Measurements from ENCODE around the gene CCK.
"Not testable (repeated sequence)": the region's sequence is repeated elsewhere in the genome, so short reads cannot be mapped to it uniquely, and the experiment has no call there.

CCK gene

GRCh38 chr3:42266085-42266484 is at the start of gene CCK:
Gene CCK, minus strand, starts transcription at chr3:42266185. Its CDS starts 2,555 bp downstream, at chr3:42263630.
- DNase-seq, result no peak

- DNase-seq, result no peak
Measured at GRCh38 chr3:42314411-42314810, 48.4 kb upstream of the CCK start.

GRCh38 chr3:42308651-42309050 is 42.7 kb upstream of the CCK start:
- no peak for DNase-seq

- no peak for DNase-seq
Measured at GRCh38 chr3:42306499-42306898, 40.5 kb upstream of the CCK start.

GRCh38 chr3:42302924-42303634 is 37.1 kb upstream of the CCK start:
- no peak for DNase-seq

- DNase-seq, result no peak
Measured at GRCh38 chr3:42301446-42302175, 35.6 kb upstream of the CCK start.

- DNase-seq, result no peak
Measured at GRCh38 chr3:42300778-42301177, 34.8 kb upstream of the CCK start.

- DNase-seq, result no peak
Measured at GRCh38 chr3:42300013-42300412, 34.0 kb upstream of the CCK start.

GRCh38 chr3:42298259-42298658 is 32.3 kb upstream of the CCK start:
- DNase-seq, result no peak

- DNase-seq, result no peak
Measured at GRCh38 chr3:42292009-42292408, 26.0 kb upstream of the CCK start.

GRCh38 chr3:42290966-42291714 is 25.2 kb upstream of the CCK start:
- no peak for DNase-seq

GRCh38 chr3:42289026-42289425 is 23.0 kb upstream of the CCK start:
- DNase-seq, result peak in 1 of 2 experiments; percentile 24

GRCh38 chr3:42288385-42288784 is 22.4 kb upstream of the CCK start:
- no peak for DNase-seq

GRCh38 chr3:42287423-42287822 is 21.4 kb upstream of the CCK start:
- not testable (repeated sequence) for DNase-seq

GRCh38 chr3:42277676-42278075 is 11.7 kb upstream of the CCK start:
- DNase-seq, result no peak

GRCh38 chr3:42276141-42277132 is 10.5 kb upstream of the CCK start:
- DNase-seq, result no peak

- no peak for DNase-seq
Measured at GRCh38 chr3:42275217-42275616, 9.2 kb upstream of the CCK start.

GRCh38 chr3:42274266-42274665 is 8.3 kb upstream of the CCK start:
- no peak for DNase-seq

- no peak for DNase-seq
Measured at GRCh38 chr3:42273361-42273760, 7.4 kb upstream of the CCK start.

GRCh38 chr3:42271786-42272185 is 5.8 kb upstream of the CCK start:
- DNase-seq, result no peak

GRCh38 chr3:42270561-42270960 is 4.6 kb upstream of the CCK start:
- DNase-seq, result peak; percentile 91 to 96

GRCh38 chr3:42269647-42270046 is 3.7 kb upstream of the CCK start:
- DNase-seq, result peak; percentile 71 to 72

GRCh38 chr3:42267878-42268277 is 1.9 kb upstream of the CCK start:
- DNase-seq, result no peak
